Lower lobe of right lung (tissue), 2 donors: ENCODE measurements around the gene HNRNPH2. TPM values are rescaled to one million over a fixed set of nuclear protein-coding genes. Genes with fewer than 3 reads are reported as not detected.

ENCODE experiments used
- ATAC-seq, 2 donors: fragments of 200-7000 bp; cut with Tn5 transposase; one replicate each; pipeline ENCODE4 v1.9.1; 2020 to 2022; ENCODE audit warnings: mild to moderate bottlenecking in 2 of 2, moderate library complexity in 2 of 2
- DNase-seq: peaks from one replicate; pipeline ENCODE4 v3.0.0-alpha.2; 2020
- H3K27ac ChIP-seq: fragments of 200-600 bp; one replicate; pipeline ENCODE4 v1.8.0; 2022
- H3K27me3 ChIP-seq: fragments of 200-600 bp; one replicate; pipeline ENCODE4 v1.8.0; 2022; ENCODE audit warnings: low read depth
- H3K36me3 ChIP-seq: fragments of 200-600 bp; one replicate; pipeline ENCODE4 v1.8.0; 2022; ENCODE audit warnings: mild to moderate bottlenecking
- H3K4me1 ChIP-seq: fragments of 200-600 bp; one replicate; pipeline ENCODE4 v1.8.0; 2022
- H3K4me3 ChIP-seq: fragments of 200-600 bp; one replicate; pipeline ENCODE4 v1.8.0; 2022; ENCODE audit warnings: mild to moderate bottlenecking
- H3K9me3 ChIP-seq: fragments of 200-600 bp; one replicate; pipeline ENCODE4 v1.8.0; 2022
- CTCF ChIP-seq: fragments of 200-600 bp; IDR thresholded peaks from one replicate; pipeline ENCODE4 v1.8.0; 2022; ENCODE audit warnings: antibody characterized with exemption, mild to moderate bottlenecking
- intact Hi-C: fragments of 100-400 bp; cut with DNase I; formaldehyde crosslinking; loops from one replicate; pipeline ENCODE4 v1.11.0; 2022
- total RNA-seq: library from RNA; stranded (reverse); fragmentation: NEBNext Ultra II Directional; extraction: Animal tissue kit (Norgen Biotek cat#: 25700); gene quantifications from one replicate; pipeline ENCODE4 v1.2.1, GENCODE V29; 2021
- donor health status: DM: no; HTN: yes; CAD: no; lungs with severe emphysema.

Gene HNRNPH2
- total RNA-seq, 1 donor from 2014 or later, result 62.1 TPM

GRCh38 chrX:101397779-101398178 lies 10.2 kb upstream of the HNRNPH2 start:
- H3K4me1 ChIP-seq, result no peaks in the 10 kb centered on the region
- H3K9me3 ChIP-seq, result no peaks in the 10 kb centered on the region
- intact Hi-C loops, result no loop called here
- ATAC-seq (no peak), DNase-seq (no peak)
- H3K4me3 ChIP-seq, result no peak overlapping the region
- no peak overlapping the region for H3K27ac ChIP-seq
- TF ChIP-seq CTCF, result no peak
- no peaks in the 10 kb centered on the region for H3K27me3 ChIP-seq
- H3K36me3 ChIP-seq, result peaks cover 35% of the 10 kb centered on the region

- no peak for ATAC-seq
- no peaks in the 10 kb centered on the region for H3K4me1 ChIP-seq
These were observed 9.3 kb upstream of the HNRNPH2 start for GRCh38 chrX:101398694-101399093.

GRCh38 chrX:101399825-101400224 lies 8.2 kb upstream of the HNRNPH2 start:
- H3K27me3 ChIP-seq, result no peaks in the 10 kb centered on the region
- no peak for TF ChIP-seq CTCF
- no peak overlapping the region for H3K4me3 ChIP-seq
- H3K9me3 ChIP-seq, result no peaks in the 10 kb centered on the region
- peaks cover 32% of the 10 kb centered on the region for H3K36me3 ChIP-seq
- no peaks in the 10 kb centered on the region for H3K4me1 ChIP-seq
- H3K27ac ChIP-seq, result no peak overlapping the region
- intact Hi-C loops, result no loop called here
- DNase-seq, result no peak
- ATAC-seq, result no peak

More at GRCh38 chrX:101398694-101399093, 9.3 kb upstream of the HNRNPH2 start:
- TF ChIP-seq CTCF, result no peak
- DNase-seq, result no peak
- Histone ChIP-seq H3K4me3 (no peak overlapping the region), H3K9me3 (no peaks in the 10 kb centered on the region), H3K36me3 (peaks cover 31% of the 10 kb centered on the region), H3K27me3 (no peaks in the 10 kb centered on the region), H3K27ac (no peak overlapping the region)
- intact Hi-C loops, result no loop called here

GRCh38 chrX:101407167-101407747 lies 765 bp upstream of the HNRNPH2 start:
- H3K27ac ChIP-seq, result peak overlapping the region; percentile 94
- intact Hi-C loops, result no loop called here
- H3K27me3 ChIP-seq, result no peaks in the 10 kb centered on the region
- TF ChIP-seq CTCF, result no peak
- H3K4me1 ChIP-seq, result peaks cover 27% of the 10 kb centered on the region
- peaks cover 12% of the 10 kb centered on the region for H3K36me3 ChIP-seq
- H3K9me3 ChIP-seq, result no peaks in the 10 kb centered on the region
- ATAC-seq (peak in 1 of 2 donors; percentile 18), DNase-seq (no peak)
- peak overlapping the region; percentile 65 for H3K4me3 ChIP-seq

- DNase-seq (no peak), ATAC-seq (peak in 1 of 2 donors; percentile 26)
- H3K36me3 ChIP-seq, result peaks cover 22% of the 10 kb centered on the region
- H3K27me3 ChIP-seq, result no peaks in the 10 kb centered on the region
- H3K4me3 ChIP-seq, result peak overlapping the region; percentile 65
- peaks cover 28% of the 10 kb centered on the region for H3K4me1 ChIP-seq
- peak overlapping the region; percentile 94 for H3K27ac ChIP-seq
- TF ChIP-seq CTCF, result no peak
- H3K9me3 ChIP-seq, result no peaks in the 10 kb centered on the region
- intact Hi-C loops, result no loop called here
These were observed 465 bp downstream of the HNRNPH2 start for GRCh38 chrX:101408532-101408841.

- no peak for ATAC-seq
- H3K27ac ChIP-seq, result peak overlapping the region; percentile 94
- intact Hi-C loops, result no loop called here
These were observed 1.0 kb downstream of the HNRNPH2 start for GRCh38 chrX:101409043-101409442.

More at GRCh38 chrX:101409043-101409442, 1.0 kb downstream of the HNRNPH2 start:
- Histone ChIP-seq H3K4me3 (peak overlapping the region; percentile 65), H3K36me3 (peaks cover 22% of the 10 kb centered on the region), H3K27me3 (no peaks in the 10 kb centered on the region), H3K4me1 (peaks cover 28% of the 10 kb centered on the region), H3K9me3 (no peaks in the 10 kb centered on the region)
- no peak for DNase-seq
- no peak for TF ChIP-seq CTCF
